ENCODE data around the gene HES1. TPM values are rescaled to one million over a fixed set of nuclear protein-coding genes. Genes with fewer than 3 reads are reported as not detected.

HES1 gene
- polyA plus RNA-seq, 1 donor from 2014 or later: 0.25 TPM

GRCh38 chr3:194142156-194142910 is 6.4 kb downstream of the HES1 start:
- Histone ChIP-seq H3K9ac (ENCODE audit: low read length) (no peak overlapping the region), H3K4me2 (ENCODE audit: low read length) (no peak overlapping the region)

GRCh38 chr3:194145702-194146101 is 9.8 kb downstream of the HES1 start:
- H3F3A ChIP-seq (ENCODE audit: insufficient read depth, low read length, poor library complexity, severe bottlenecking): no peaks in the 10 kb centered on the region
- no peaks in the 10 kb centered on the region for H3K9me2 ChIP-seq (ENCODE audit: insufficient read depth, low read length)
- TF ChIP-seq MXI1 (conservative IDR thresholded peaks at IDR 0.05; ENCODE audit: poor library complexity, severe bottlenecking) (no peak), REST (IDR thresholded peaks at IDR 0.05; ENCODE audit: borderline replicate concordance) (no peak), RAD21 (conservative IDR thresholded peaks at IDR 0.05) (no peak), EP300 (conservative IDR thresholded peaks at IDR 0.05; ENCODE audit: poor library complexity, severe bottlenecking) (no peak), POLR2AphosphoS5 (IDR thresholded peaks at IDR 0.05) (no peak), TAF1 (IDR thresholded peaks at IDR 0.05; ENCODE audit: low read depth) (no peak), SMC3 (conservative IDR thresholded peaks at IDR 0.05; ENCODE audit: poor library complexity) (no peak)
- H3K4me3 ChIP-seq (ENCODE audit: low read length): no peak overlapping the region
- no peaks in the 10 kb centered on the region for H3K79me2 ChIP-seq (replicated peaks; ENCODE audit: insufficient read depth, low read length)
- H3K9ac ChIP-seq (ENCODE audit: low read length): no peak overlapping the region
- no peaks in the 10 kb centered on the region for H4K20me1 ChIP-seq (ENCODE audit: insufficient read depth)
- H2AFZ ChIP-seq (ENCODE audit: low read depth, low read length): no peak overlapping the region
- H3K36me3 ChIP-seq (ENCODE audit: insufficient read depth, low read length): no peaks in the 10 kb centered on the region
- H3K4me2 ChIP-seq (ENCODE audit: low read length): no peak overlapping the region
- no peak overlapping the region for H3K27ac ChIP-seq (ENCODE audit: low read length)
- no peaks in the 10 kb centered on the region for H3K9me3 ChIP-seq (ENCODE audit: low read length)
- peaks cover 6% of the 10 kb centered on the region for H3K27me3 ChIP-seq (ENCODE audit: insufficient read depth, low read depth, low read length)

More at GRCh38 chr3:194142156-194142910, 6.4 kb downstream of the HES1 start:
- Histone ChIP-seq H3K27me3 (ENCODE audit: insufficient read depth, low read depth, low read length) (peaks cover 39% of the 10 kb centered on the region), H3F3A (ENCODE audit: insufficient read depth, low read length, poor library complexity, severe bottlenecking) (no peaks in the 10 kb centered on the region), H3K27ac (ENCODE audit: low read length) (no peak overlapping the region), H3K9me2 (ENCODE audit: insufficient read depth, low read length) (no peaks in the 10 kb centered on the region), H4K20me1 (ENCODE audit: insufficient read depth) (no peaks in the 10 kb centered on the region), H3K9me3 (ENCODE audit: low read length) (no peaks in the 10 kb centered on the region), H2AFZ (ENCODE audit: low read depth, low read length) (no peak overlapping the region), H3K4me3 (ENCODE audit: low read length) (peak overlapping the region; percentile 56), H3K79me2 (replicated peaks; ENCODE audit: insufficient read depth, low read length) (peaks cover 13% of the 10 kb centered on the region), H3K36me3 (ENCODE audit: insufficient read depth, low read length) (no peaks in the 10 kb centered on the region)
- no peak for TF ChIP-seq RAD21 (conservative IDR thresholded peaks at IDR 0.05)
- TF ChIP-seq SMC3 (conservative IDR thresholded peaks at IDR 0.05; ENCODE audit: poor library complexity): no peak
- no peak for TF ChIP-seq POLR2AphosphoS5 (IDR thresholded peaks at IDR 0.05)
- no peak for TF ChIP-seq REST (IDR thresholded peaks at IDR 0.05; ENCODE audit: borderline replicate concordance)
- no peak for TF ChIP-seq EZH2 (IDR thresholded peaks at IDR 0.05; ENCODE audit: borderline replicate concordance, insufficient read depth, low read length, poor library complexity, severe bottlenecking)
- TF ChIP-seq EP300 (conservative IDR thresholded peaks at IDR 0.05; ENCODE audit: poor library complexity, severe bottlenecking): no peak
- TF ChIP-seq MXI1 (conservative IDR thresholded peaks at IDR 0.05; ENCODE audit: poor library complexity, severe bottlenecking): no peak
- no peak for TF ChIP-seq CTCF (IDR thresholded peaks at IDR 0.05; ENCODE audit: poor library complexity, severe bottlenecking)
- TF ChIP-seq TAF1 (IDR thresholded peaks at IDR 0.05; ENCODE audit: low read depth): no peak

Data from neural cell (in vitro differentiated cells).